ENCODE measurements around the gene OSER1. TPM values are rescaled to one million over a fixed set of nuclear protein-coding genes. Genes with fewer than 3 reads are reported as not detected.

OSER1 gene
- total and polyA plus RNA-seq, 9 of the 15 experiments (the other 6 are each of a cell fraction or from before 2014, with no cell fraction given) = 15.5 to 57.3 (median 19.9) TPM

DNA sequence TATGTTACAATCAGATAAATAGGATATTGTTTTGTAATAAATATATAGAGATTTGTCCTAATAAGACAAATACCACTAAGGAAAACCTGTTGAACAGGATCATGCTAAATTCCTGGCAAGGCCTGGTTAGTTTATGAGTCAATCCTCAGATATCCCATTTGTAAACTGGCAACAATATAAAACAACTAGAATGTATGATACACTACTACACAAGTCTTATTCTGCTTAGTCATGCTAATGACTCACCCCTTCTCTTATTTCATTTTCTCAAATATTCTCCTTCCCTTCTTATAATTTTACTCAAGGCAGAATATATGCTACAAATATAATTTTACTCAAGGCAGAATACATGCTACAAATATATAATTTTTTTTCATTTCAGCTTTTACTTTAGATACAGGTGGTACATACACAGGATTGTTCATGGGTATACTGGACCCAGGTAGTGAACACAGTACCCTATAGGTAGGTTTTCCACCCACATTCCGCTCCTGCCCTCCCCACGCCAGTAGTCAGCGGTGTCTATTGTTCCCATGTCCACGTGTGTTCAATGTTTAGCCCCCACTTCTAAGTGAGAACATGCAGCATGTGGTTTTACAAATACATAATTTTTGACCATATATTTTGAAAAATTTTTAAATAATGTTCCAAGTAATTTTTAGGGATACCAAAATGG is 6.3 kb downstream of the OSER1 start (continued):
- TF ChIP-seq NELFE (IDR thresholded peaks at IDR 0.05; ENCODE audit: insufficient read depth, insufficient read length) = no peak
- TF ChIP-seq, protein P1, sequence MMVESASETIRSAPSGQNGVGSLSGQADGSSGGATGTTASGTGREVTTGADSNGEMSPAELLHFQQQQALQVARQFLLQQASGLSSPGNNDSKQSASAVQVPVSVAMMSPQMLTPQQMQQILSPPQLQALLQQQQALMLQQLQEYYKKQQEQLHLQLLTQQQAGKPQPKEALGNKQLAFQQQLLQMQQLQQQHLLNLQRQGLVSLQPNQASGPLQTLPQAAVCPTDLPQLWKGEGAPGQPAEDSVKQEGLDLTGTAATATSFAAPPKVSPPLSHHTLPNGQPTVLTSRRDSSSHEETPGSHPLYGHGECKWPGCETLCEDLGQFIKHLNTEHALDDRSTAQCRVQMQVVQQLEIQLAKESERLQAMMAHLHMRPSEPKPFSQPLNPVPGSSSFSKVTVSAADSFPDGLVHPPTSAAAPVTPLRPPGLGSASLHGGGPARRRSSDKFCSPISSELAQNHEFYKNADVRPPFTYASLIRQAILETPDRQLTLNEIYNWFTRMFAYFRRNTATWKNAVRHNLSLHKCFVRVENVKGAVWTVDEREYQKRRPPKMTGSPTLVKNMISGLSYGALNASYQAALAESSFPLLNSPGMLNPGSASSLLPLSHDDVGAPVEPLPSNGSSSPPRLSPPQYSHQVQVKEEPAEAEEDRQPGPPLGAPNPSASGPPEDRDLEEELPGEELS (CRISPR knock-in tag; IDR thresholded peaks at IDR 0.05; ENCODE audit: borderline replicate concordance) = no peak
- TF ChIP-seq PHF20 (IDR thresholded peaks at IDR 0.05; ENCODE audit: partially characterized antibody) = no peak
- no peak for TF ChIP-seq MCM7 (IDR thresholded peaks at IDR 0.05)
- TF ChIP-seq, protein P2, sequence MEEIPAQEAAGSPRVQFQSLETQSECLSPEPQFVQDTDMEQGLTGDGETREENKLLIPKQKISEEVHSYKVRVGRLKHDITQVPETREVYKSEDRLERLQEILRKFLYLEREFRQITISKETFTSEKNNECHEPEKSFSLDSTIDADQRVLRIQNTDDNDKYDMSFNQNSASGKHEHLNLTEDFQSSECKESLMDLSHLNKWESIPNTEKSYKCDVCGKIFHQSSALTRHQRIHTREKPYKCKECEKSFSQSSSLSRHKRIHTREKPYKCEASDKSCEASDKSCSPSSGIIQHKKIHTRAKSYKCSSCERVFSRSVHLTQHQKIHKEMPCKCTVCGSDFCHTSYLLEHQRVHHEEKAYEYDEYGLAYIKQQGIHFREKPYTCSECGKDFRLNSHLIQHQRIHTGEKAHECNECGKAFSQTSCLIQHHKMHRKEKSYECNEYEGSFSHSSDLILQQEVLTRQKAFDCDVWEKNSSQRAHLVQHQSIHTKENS (CRISPR knock-in tag; IDR thresholded peaks at IDR 0.05) = no peak
- no peak for TF ChIP-seq GATAD2B (IDR thresholded peaks at IDR 0.05; ENCODE audit: borderline replicate concordance)
- TF ChIP-seq YY1 (IDR thresholded peaks at IDR 0.05; ENCODE audit: borderline replicate concordance in 1 of 3, control insufficient read depth in 1 of 3, extremely low read depth in 1 of 3, insufficient read depth in 3 of 3, insufficient read length in 1 of 3, insufficient replicate concordance in 2 of 3, low read depth in 1 of 3, low read length in 2 of 3) = no peak
- no peak for TF ChIP-seq ELF1 (tag; IDR thresholded peaks at IDR 0.05)
- no peak for TF ChIP-seq XRCC4 (IDR thresholded peaks at IDR 0.05; ENCODE audit: extremely low read depth, insufficient read depth, insufficient read length)
- TF ChIP-seq RAD21 (CRISPR knock-in tag; conservative IDR thresholded peaks at IDR 0.05 in 1 of 2, IDR thresholded peaks at IDR 0.05 in 1 of 2) = no peak
- no peak for TF ChIP-seq NFXL1 (CRISPR knock-in tag; IDR thresholded peaks at IDR 0.05)
- 0 out of 2 replicates have a peak, but pooled peaks have one; percentile 27 for TF ChIP-seq POLR2H (tag; IDR thresholded peaks at IDR 0.05; ENCODE audit: low read depth)
- no peak for TF ChIP-seq ZNF644 (tag; IDR thresholded peaks at IDR 0.05; ENCODE audit: low read depth)
- no peak for TF ChIP-seq U2AF1 (optimal IDR thresholded peaks at IDR 0.05; ENCODE audit: low read depth, low read length)
- no peak for TF ChIP-seq POLR2AphosphoS2 (IDR thresholded peaks at IDR 0.05; ENCODE audit: low read length)
- no peak for TF ChIP-seq ESRRA (IDR thresholded peaks at IDR 0.05; ENCODE audit: borderline replicate concordance, low read depth)
- TF ChIP-seq MEF2D (tag; conservative IDR thresholded peaks at IDR 0.05; ENCODE audit: low read depth) = no peak
- TF ChIP-seq NCOA4 (IDR thresholded peaks at IDR 0.05; ENCODE audit: partially characterized antibody) = no peak
- no peak for TF ChIP-seq CHD4 (IDR thresholded peaks at IDR 0.05; ENCODE audit: insufficient read depth, insufficient replicate concordance, low read depth, low read length, poor library complexity, severe bottlenecking)
- no peak for TF ChIP-seq ZNF239 (CRISPR knock-in tag; IDR thresholded peaks at IDR 0.05)
- TF ChIP-seq CREB3L1 (IDR thresholded peaks at IDR 0.05; ENCODE audit: borderline replicate concordance, low read depth) = no peak
- TF ChIP-seq E2F3 (CRISPR knock-in tag; IDR thresholded peaks at IDR 0.05) = no peak
- no peak for TF ChIP-seq ZKSCAN1 (IDR thresholded peaks at IDR 0.05; ENCODE audit: low read depth, low read length)
- TF ChIP-seq ILK (tag; IDR thresholded peaks at IDR 0.05; ENCODE audit: borderline replicate concordance, low read depth) = no peak
